Lower leg skin (tissue), 4 donors: ENCODE measurements around the gene ENTR1. TPM values are rescaled to one million over a fixed set of nuclear protein-coding genes. Genes with fewer than 3 reads are reported as not detected.

ENCODE experiments used
- DNase-seq, 2 donors: peaks; one replicate each; pipeline ENCODE4 v3.0.0-alpha.2; 2019; ENCODE audit warnings: low spot score in 2 of 2
- H3K4me3 ChIP-seq: fragments of 200-600 bp; sonication (generic); 2 replicates; pipeline ENCODE4 v1.5.1; 2017; ENCODE audit warnings: mild to moderate bottlenecking, low read depth; ENCODE audit not compliant: poor library complexity, severe bottlenecking
- POLR2A ChIP-seq, 2 donors: fragments of 450-650 bp; IDR thresholded peaks; one replicate each; pipeline ENCODE4 v1.6.1; 2016 to 2017; ENCODE audit warnings: antibody characterized with exemption in 2 of 2, mild to moderate bottlenecking in 1 of 2, moderate library complexity in 1 of 2
- WGBS, 2 donors: methylation state at CpG; one replicate each; pipeline ENCODE4 v1.1.5; 2018; 5-methylcytosine and 5-hydroxymethylcytosine counted together
- intact Hi-C: fragments of 100-400 bp; cut with DNase I; formaldehyde crosslinking; loops from one replicate; pipeline ENCODE4 v1.15.0; 2023; ENCODE audit warnings: low total_unique reads
- total RNA-seq, 4 donors: library from RNA; depleted of rRNA; stranded (reverse); fragments of >200 nt; gene quantifications; one replicate each; pipeline ENCODE4 v1.1.0, GENCODE V29; 2016
- TF ChIP-seq, protein P1 (sequence below), 3 donors: fragments of 450-650 bp; IDR thresholded peaks; one replicate each; pipeline ENCODE4 v1.5.1; 2016; ENCODE audit warnings: antibody characterized with exemption in 3 of 3, mild to moderate bottlenecking in 3 of 3, moderate library complexity in 2 of 3

ENTR1 gene
- total RNA-seq, 4 donors from 2014 or later: 29.8 to 46.2 (median 36.6) TPM

GRCh38 chr9:136445799-136446198, 35.4 kb upstream of the ENTR1 start:
- intact Hi-C loops: no loop called here
- 89 to 90% methylated on average over 7 of the region's 7 CpGs for WGBS, 2 donors
- TF ChIP-seq POLR2A (IDR thresholded peaks at IDR 0.05): no peak
- TF ChIP-seq, protein P1, sequence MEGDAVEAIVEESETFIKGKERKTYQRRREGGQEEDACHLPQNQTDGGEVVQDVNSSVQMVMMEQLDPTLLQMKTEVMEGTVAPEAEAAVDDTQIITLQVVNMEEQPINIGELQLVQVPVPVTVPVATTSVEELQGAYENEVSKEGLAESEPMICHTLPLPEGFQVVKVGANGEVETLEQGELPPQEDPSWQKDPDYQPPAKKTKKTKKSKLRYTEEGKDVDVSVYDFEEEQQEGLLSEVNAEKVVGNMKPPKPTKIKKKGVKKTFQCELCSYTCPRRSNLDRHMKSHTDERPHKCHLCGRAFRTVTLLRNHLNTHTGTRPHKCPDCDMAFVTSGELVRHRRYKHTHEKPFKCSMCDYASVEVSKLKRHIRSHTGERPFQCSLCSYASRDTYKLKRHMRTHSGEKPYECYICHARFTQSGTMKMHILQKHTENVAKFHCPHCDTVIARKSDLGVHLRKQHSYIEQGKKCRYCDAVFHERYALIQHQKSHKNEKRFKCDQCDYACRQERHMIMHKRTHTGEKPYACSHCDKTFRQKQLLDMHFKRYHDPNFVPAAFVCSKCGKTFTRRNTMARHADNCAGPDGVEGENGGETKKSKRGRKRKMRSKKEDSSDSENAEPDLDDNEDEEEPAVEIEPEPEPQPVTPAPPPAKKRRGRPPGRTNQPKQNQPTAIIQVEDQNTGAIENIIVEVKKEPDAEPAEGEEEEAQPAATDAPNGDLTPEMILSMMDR (IDR thresholded peaks at IDR 0.05): no peak
- DNase-seq: no peak
- no peak overlapping the region for H3K4me3 ChIP-seq

- H3K4me3 ChIP-seq: no peak overlapping the region
- WGBS, 2 donors: 92 to 95% methylated on average over 19 to 20 of the region's 20 CpGs
- TF ChIP-seq, protein P1 (IDR thresholded peaks at IDR 0.05): no peak
- no peak for TF ChIP-seq POLR2A (IDR thresholded peaks at IDR 0.05)
- intact Hi-C loops: no loop called here
- no peak for DNase-seq
Observed at GRCh38 chr9:136444102-136444501, 33.7 kb upstream of the ENTR1 start.

DNA sequence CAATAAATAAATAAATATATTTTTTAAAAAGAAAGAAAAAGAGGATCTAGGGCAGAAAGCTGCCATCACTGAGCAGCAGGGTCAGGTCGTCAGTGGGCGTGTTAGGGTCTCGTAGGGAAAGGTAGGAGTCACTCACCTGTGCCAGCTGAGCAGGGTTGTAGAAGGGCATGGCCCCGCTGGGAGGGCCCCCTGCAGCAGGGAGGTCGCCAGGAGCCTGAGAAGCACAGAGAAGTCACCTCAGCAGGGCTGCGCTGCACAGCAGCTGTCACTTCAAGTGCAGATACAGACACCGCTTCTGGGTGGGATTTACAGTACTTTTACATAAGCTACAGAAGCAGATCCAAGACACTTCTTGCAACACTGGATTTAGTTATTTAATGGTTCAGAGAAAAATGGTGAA, 33.3 kb upstream of the ENTR1 start:
- 91% methylated on average over 7 of the region's 7 CpGs for WGBS, 2 donors
- no peak overlapping the region for H3K4me3 ChIP-seq
- TF ChIP-seq, protein P1 (IDR thresholded peaks at IDR 0.05): no peak
- TF ChIP-seq POLR2A (IDR thresholded peaks at IDR 0.05): no peak
- no peak for DNase-seq
- intact Hi-C loops: no loop called here

DNA sequence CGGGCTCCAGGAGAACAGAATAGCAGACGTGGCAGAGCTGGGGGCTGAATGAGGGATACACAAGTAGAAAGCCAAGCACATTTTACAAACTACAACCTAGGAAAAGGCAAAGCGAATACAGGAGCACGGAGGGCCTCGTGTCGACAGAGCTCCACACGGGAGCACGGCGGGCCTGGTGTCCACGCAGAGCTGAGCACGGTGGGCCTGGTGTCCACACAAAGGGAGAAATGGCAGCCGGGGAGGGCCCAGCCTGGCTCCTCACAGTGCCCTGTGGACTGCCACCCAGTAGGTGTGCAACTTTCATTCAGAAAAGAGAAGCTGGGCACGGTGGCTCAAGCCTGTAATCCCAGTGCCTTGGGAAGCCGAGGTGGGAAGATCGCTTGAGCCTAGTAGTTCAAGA, 32.7 kb upstream of the ENTR1 start:
- DNase-seq: no peak
- 91 to 95% methylated on average over 15 of the region's 15 CpGs for WGBS, 2 donors
- no peak for TF ChIP-seq POLR2A (IDR thresholded peaks at IDR 0.05)
- TF ChIP-seq, protein P1 (IDR thresholded peaks at IDR 0.05): no peak
- H3K4me3 ChIP-seq: no peak overlapping the region
- intact Hi-C loops: no loop called here

- TF ChIP-seq, protein P1 (IDR thresholded peaks at IDR 0.05): no peak
- no peak for TF ChIP-seq POLR2A (IDR thresholded peaks at IDR 0.05)
- no peak for DNase-seq
- intact Hi-C loops: no loop called here
- H3K4me3 ChIP-seq: no peak overlapping the region
- 72 to 76% methylated on average over 5 of the region's 5 CpGs for WGBS, 2 donors
Observed at GRCh38 chr9:136442265-136442664, 31.9 kb upstream of the ENTR1 start.

DNA sequence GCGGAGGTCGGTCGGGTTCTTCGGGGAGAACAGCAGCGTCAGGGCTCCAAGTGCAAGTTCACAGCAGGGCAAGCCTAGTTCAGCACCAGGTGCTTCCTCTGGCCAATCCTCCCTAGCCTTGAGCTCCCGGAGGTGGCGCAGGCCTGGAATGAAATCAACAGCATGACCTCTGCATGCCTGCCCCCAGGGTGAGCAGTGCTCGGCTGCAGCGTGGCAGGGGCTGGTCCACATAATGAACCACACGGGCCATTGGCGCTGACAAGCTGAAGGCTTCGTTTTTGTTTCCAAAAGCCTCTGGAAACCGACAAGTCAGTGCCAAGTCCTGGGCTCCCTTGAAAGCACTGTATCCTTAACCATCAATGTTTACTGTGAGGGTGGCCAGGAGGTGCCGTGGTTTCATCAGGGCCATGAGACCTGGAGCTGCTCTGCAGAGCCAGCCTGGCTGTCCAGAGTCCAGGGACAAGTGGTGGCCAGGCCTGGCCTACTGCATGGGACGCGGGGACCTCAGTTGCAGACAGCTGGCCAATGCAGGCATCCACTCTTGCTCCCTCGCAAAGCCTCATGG, 31.3 kb upstream of the ENTR1 start:
- no peak for DNase-seq
- WGBS, 2 donors: 74 to 78% methylated on average over 17 of the region's 17 CpGs
- no peak overlapping the region for H3K4me3 ChIP-seq
- TF ChIP-seq, protein P1 (IDR thresholded peaks at IDR 0.05): no peak
- TF ChIP-seq POLR2A (IDR thresholded peaks at IDR 0.05): no peak
- intact Hi-C loops: no loop called here
